Loucy (cell line): Measurements from ENCODE around the gene FAM171A2.

Experiments used
- H2AFZ ChIP-seq: fragments of 200-600 bp; sonication (generic); 2 replicates; pipeline ENCODE4 v1.6.0; 2016; ENCODE audit warnings: antibody characterized with exemption, mild to moderate bottlenecking, low read length, moderate library complexity
- H3F3A ChIP-seq: fragments of 200-600 bp; 2 replicates; pipeline ENCODE4 v1.6.0; 2016; ENCODE audit warnings: antibody characterized with exemption, low read depth, mild to moderate bottlenecking
- H3K27me3 ChIP-seq: fragments of 200-600 bp; sonication (generic); 2 replicates; pipeline ENCODE4 v1.6.1; 2014; ENCODE audit warnings: low read length, mild to moderate bottlenecking; ENCODE audit not compliant: insufficient read depth, poor library complexity, severe bottlenecking
- H3K36me3 ChIP-seq: fragments of 200-600 bp; sonication (generic); 2 replicates; pipeline ENCODE4 v1.6.1; 2016; ENCODE audit warnings: low read length; ENCODE audit not compliant: insufficient read depth
- H3K4me1 ChIP-seq: fragments of 200-600 bp; sonication (generic); 2 replicates; pipeline ENCODE4 v1.5.1; 2014; ENCODE audit warnings: low read length, mild to moderate bottlenecking; ENCODE audit not compliant: insufficient read depth, poor library complexity, severe bottlenecking
- H3K4me2 ChIP-seq: fragments of 200-600 bp; sonication (generic); 2 replicates; pipeline ENCODE4 v1.6.0; 2014; ENCODE audit warnings: antibody characterized with exemption, low read length, low read depth, mild to moderate bottlenecking; ENCODE audit not compliant: poor library complexity, severe bottlenecking
- H3K4me3 ChIP-seq: fragments of 200-600 bp; sonication (generic); 2 replicates; pipeline ENCODE4 v1.5.1; 2014; ENCODE audit warnings: low read length, mild to moderate bottlenecking, mixed read lengths; ENCODE audit not compliant: poor library complexity, severe bottlenecking
- H3K79me2 ChIP-seq: fragments of 200-600 bp; sonication (generic); 2 replicates; pipeline ENCODE4 v1.6.1; 2014; ENCODE audit warnings: low read length; ENCODE audit not compliant: insufficient read depth
- H3K9ac ChIP-seq: fragments of 200-600 bp; sonication (generic); 2 replicates; pipeline ENCODE4 v1.6.0; 2014; ENCODE audit warnings: mild to moderate bottlenecking, low read depth, low read length, moderate library complexity; ENCODE audit not compliant: poor library complexity, severe bottlenecking
- H3K9me2 ChIP-seq: fragments of 200-600 bp; sonication (generic); replicated peaks from 2 replicates; pipeline ENCODE4 v1.6.1; 2016; ENCODE audit warnings: low read depth, low read length, mixed read lengths
- H3K9me3 ChIP-seq: fragments of 200-600 bp; sonication (generic); 2 replicates; pipeline ENCODE4 v1.6.1; 2014; ENCODE audit warnings: mild to moderate bottlenecking, antibody characterized with exemption, low read length, low read depth; ENCODE audit not compliant: insufficient read depth
- H4K20me1 ChIP-seq: fragments of 200-600 bp; sonication (generic); 2 replicates; pipeline ENCODE4 v1.6.0; 2014; ENCODE audit warnings: antibody characterized with exemption, low read length, mild to moderate bottlenecking; ENCODE audit not compliant: insufficient read depth, poor library complexity, severe bottlenecking
- CTCF ChIP-seq: fragments of 200-600 bp; sonication (generic); conservative IDR thresholded peaks from 2 replicates; pipeline ENCODE4 v1.5.1; 2014; ENCODE audit warnings: mild to moderate bottlenecking, antibody characterized with exemption, low read length
- EZH2phosphoT487 ChIP-seq: fragments of 200-600 bp; IDR thresholded peaks from 2 replicates; pipeline ENCODE4 v1.6.1; 2018; ENCODE audit warnings: antibody characterized with exemption, mild to moderate bottlenecking, moderate library complexity, borderline replicate concordance

The FAM171A2 gene

GRCh38 chr17:44346064-44346844, 17.4 kb downstream of the FAM171A2 start:
- H3K9me3 ChIP-seq, result no peaks in the 10 kb centered on the region
- no peaks in the 10 kb centered on the region for H3K36me3 ChIP-seq
- H3F3A ChIP-seq, result no peaks in the 10 kb centered on the region
- no peaks in the 10 kb centered on the region for H3K9me2 ChIP-seq
- TF ChIP-seq EZH2phosphoT487, result no peak
- no peak for TF ChIP-seq CTCF
- no peaks in the 10 kb centered on the region for H4K20me1 ChIP-seq
- peak overlapping the region; percentile 74 for H3K4me2 ChIP-seq
- no peaks in the 10 kb centered on the region for H3K79me2 ChIP-seq
- H2AFZ ChIP-seq, result no peak overlapping the region
- H3K9ac ChIP-seq, result no peak overlapping the region
- H3K4me1 ChIP-seq, result peaks cover 5% of the 10 kb centered on the region
- no peaks in the 10 kb centered on the region for H3K27me3 ChIP-seq
- peak overlapping the region; percentile 76 for H3K4me3 ChIP-seq

- TF ChIP-seq CTCF (peak; percentile 83), EZH2phosphoT487 (no peak)
- H3K4me3 ChIP-seq, result peak overlapping the region; percentile 76
- no peaks in the 10 kb centered on the region for H3F3A ChIP-seq
- H3K9ac ChIP-seq, result peak overlapping the region; percentile 56
- no peaks in the 10 kb centered on the region for H4K20me1 ChIP-seq
- H3K36me3 ChIP-seq, result no peaks in the 10 kb centered on the region
- peak overlapping the region; percentile 74 for H3K4me2 ChIP-seq
- H2AFZ ChIP-seq, result peak overlapping the region; percentile 66
- H3K27me3 ChIP-seq, result no peaks in the 10 kb centered on the region
- H3K9me3 ChIP-seq, result no peaks in the 10 kb centered on the region
- no peaks in the 10 kb centered on the region for H3K9me2 ChIP-seq
- H3K4me1 ChIP-seq, result peaks cover 5% of the 10 kb centered on the region
- no peaks in the 10 kb centered on the region for H3K79me2 ChIP-seq
Observed at GRCh38 chr17:44345454-44346026, 18.1 kb downstream of the FAM171A2 start.

- Histone ChIP-seq H3K4me2 (peak within 1 kb of the TSS; percentile 74), H3K9me3 (no peaks in the 10 kb centered on the region), H3K9ac (peak within 1 kb of the TSS; percentile 56), H3K4me3 (peak within 1 kb of the TSS; percentile 76), H4K20me1 (no peaks in the 10 kb centered on the region), H3K9me2 (no peaks in the 10 kb centered on the region), H3K79me2 (no peaks in the 10 kb centered on the region), H2AFZ (peak within 1 kb of the TSS; percentile 66), H3K27me3 (no peaks in the 10 kb centered on the region), H3F3A (no peaks in the 10 kb centered on the region), H3K4me1 (peaks cover 5% of the 10 kb centered on the region), H3K36me3 (no peaks in the 10 kb centered on the region)
- no peak for TF ChIP-seq CTCF
- TF ChIP-seq EZH2phosphoT487, result no peak
Observed at GRCh38 chr17:44344939-44345453, 18.7 kb downstream of the FAM171A2 start, which contains the start of gene GRN. Gene GRN, plus strand, starts transcription at chr17:44345302. Its CDS starts 3,863 bp downstream, at chr17:44349165.
